ENCODE measurements around the gene CDK5. TPM values are rescaled to one million over a fixed set of nuclear protein-coding genes. Genes with fewer than 3 reads are reported as not detected.

CDK5 gene
- total RNA-seq, 1 experiment from 2014 or later: 21.1 TPM

GRCh38 chr7:151046603-151047573 lies 10.8 kb downstream of the CDK5 start:
- Histone ChIP-seq H3K36me3 (ENCODE audit: insufficient read depth, low read length, poor library complexity, severe bottlenecking) (no peaks in the 10 kb centered on the region), H3K4me1 (ENCODE audit: insufficient read depth, low read length, poor library complexity, severe bottlenecking) (no peaks in the 10 kb centered on the region), H3K9me3 (ENCODE audit: low read depth, low read length, poor library complexity, severe bottlenecking) (no peaks in the 10 kb centered on the region), H3K27ac (ENCODE audit: low read depth, low read length, poor library complexity, severe bottlenecking) (no peak overlapping the region), H3K27me3 (replicated peaks; ENCODE audit: insufficient read depth, low read depth, low read length, poor library complexity) (no peaks in the 10 kb centered on the region), H3K4me3 (ENCODE audit: low read depth, low read length, poor library complexity, severe bottlenecking) (no peak overlapping the region)
- no TSS peak for BruUV-seq (replicated peaks)
- ChIA-PET POLR2A (ENCODE audit: low non-redundant PET) (no interaction called here), CTCF (interaction anchor here (0.6 kb wide), 1 partner anchor 33 kb away, joined by 3 read pairs; no protein-coding TSS in a partner anchor)
- intact Hi-C loops (cut with micrococcal nuclease; ENCODE audit: unreplicated experiment): no loop called here
- DNase-seq (ENCODE audit: low spot score): no peak
- TF ChIP-seq, protein P1, sequence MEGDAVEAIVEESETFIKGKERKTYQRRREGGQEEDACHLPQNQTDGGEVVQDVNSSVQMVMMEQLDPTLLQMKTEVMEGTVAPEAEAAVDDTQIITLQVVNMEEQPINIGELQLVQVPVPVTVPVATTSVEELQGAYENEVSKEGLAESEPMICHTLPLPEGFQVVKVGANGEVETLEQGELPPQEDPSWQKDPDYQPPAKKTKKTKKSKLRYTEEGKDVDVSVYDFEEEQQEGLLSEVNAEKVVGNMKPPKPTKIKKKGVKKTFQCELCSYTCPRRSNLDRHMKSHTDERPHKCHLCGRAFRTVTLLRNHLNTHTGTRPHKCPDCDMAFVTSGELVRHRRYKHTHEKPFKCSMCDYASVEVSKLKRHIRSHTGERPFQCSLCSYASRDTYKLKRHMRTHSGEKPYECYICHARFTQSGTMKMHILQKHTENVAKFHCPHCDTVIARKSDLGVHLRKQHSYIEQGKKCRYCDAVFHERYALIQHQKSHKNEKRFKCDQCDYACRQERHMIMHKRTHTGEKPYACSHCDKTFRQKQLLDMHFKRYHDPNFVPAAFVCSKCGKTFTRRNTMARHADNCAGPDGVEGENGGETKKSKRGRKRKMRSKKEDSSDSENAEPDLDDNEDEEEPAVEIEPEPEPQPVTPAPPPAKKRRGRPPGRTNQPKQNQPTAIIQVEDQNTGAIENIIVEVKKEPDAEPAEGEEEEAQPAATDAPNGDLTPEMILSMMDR (conservative IDR thresholded peaks at IDR 0.05; ENCODE audit: low read depth, low read length): no peak
- no peak for TF ChIP-seq EZH2 (IDR thresholded peaks at IDR 0.05; ENCODE audit: borderline replicate concordance, low read depth, low read length, poor library complexity, severe bottlenecking)

DNA sequence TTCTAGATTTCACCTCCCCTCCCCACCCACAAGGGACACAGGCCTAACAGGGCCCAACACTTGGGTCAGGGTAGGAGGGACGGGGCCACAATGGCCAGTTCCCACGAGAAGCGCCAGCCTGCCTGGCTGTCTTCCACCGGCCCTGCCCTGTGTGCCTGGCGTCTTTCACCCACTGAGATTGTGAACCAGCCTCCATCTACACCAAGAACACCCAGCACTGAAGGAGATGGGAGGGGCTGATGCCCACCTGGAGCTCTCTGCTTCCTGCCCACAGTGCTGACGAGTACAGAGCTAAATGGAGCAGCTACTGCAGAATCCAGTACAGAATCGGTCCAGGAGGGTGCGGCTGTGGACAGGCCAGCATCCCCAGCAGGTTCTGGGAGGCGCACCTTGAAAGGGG lies 11.7 kb downstream of the CDK5 start:
- no peak overlapping the region for H3K27ac ChIP-seq (ENCODE audit: low read depth, low read length, poor library complexity, severe bottlenecking)
- CTCF ChIA-PET: no interaction called here
- no TSS peak for BruUV-seq (replicated peaks)
- H3K4me1 ChIP-seq (ENCODE audit: insufficient read depth, low read length, poor library complexity, severe bottlenecking): no peaks in the 10 kb centered on the region
- H3K4me3 ChIP-seq (ENCODE audit: low read depth, low read length, poor library complexity, severe bottlenecking): no peak overlapping the region
- DNase-seq (ENCODE audit: low spot score): no peak
- TF ChIP-seq, protein P1 (conservative IDR thresholded peaks at IDR 0.05; ENCODE audit: low read depth, low read length): no peak
- no peak for TF ChIP-seq EZH2 (IDR thresholded peaks at IDR 0.05; ENCODE audit: borderline replicate concordance, low read depth, low read length, poor library complexity, severe bottlenecking)
- POLR2A ChIA-PET (ENCODE audit: low non-redundant PET): no interaction called here
- no peaks in the 10 kb centered on the region for H3K9me3 ChIP-seq (ENCODE audit: low read depth, low read length, poor library complexity, severe bottlenecking)
- no peaks in the 10 kb centered on the region for H3K27me3 ChIP-seq (replicated peaks; ENCODE audit: insufficient read depth, low read depth, low read length, poor library complexity)
- intact Hi-C loops (cut with micrococcal nuclease; ENCODE audit: unreplicated experiment): no loop called here
- H3K36me3 ChIP-seq (ENCODE audit: insufficient read depth, low read length, poor library complexity, severe bottlenecking): no peaks in the 10 kb centered on the region

GRCh38 chr7:151045262-151045661 lies 12.4 kb downstream of the CDK5 start:
- intact Hi-C loops (cut with micrococcal nuclease; ENCODE audit: unreplicated experiment): no loop called here
- TF ChIP-seq, protein P1 (conservative IDR thresholded peaks at IDR 0.05; ENCODE audit: low read depth, low read length): no peak
- TF ChIP-seq EZH2 (IDR thresholded peaks at IDR 0.05; ENCODE audit: borderline replicate concordance, low read depth, low read length, poor library complexity, severe bottlenecking): no peak
- H3K4me1 ChIP-seq (ENCODE audit: insufficient read depth, low read length, poor library complexity, severe bottlenecking): no peaks in the 10 kb centered on the region
- BruUV-seq (replicated peaks): no TSS peak
- H3K27ac ChIP-seq (ENCODE audit: low read depth, low read length, poor library complexity, severe bottlenecking): no peak overlapping the region
- H3K27me3 ChIP-seq (replicated peaks; ENCODE audit: insufficient read depth, low read depth, low read length, poor library complexity): no peaks in the 10 kb centered on the region
- no peaks in the 10 kb centered on the region for H3K36me3 ChIP-seq (ENCODE audit: insufficient read depth, low read length, poor library complexity, severe bottlenecking)
- no peak overlapping the region for H3K4me3 ChIP-seq (ENCODE audit: low read depth, low read length, poor library complexity, severe bottlenecking)
- no peaks in the 10 kb centered on the region for H3K9me3 ChIP-seq (ENCODE audit: low read depth, low read length, poor library complexity, severe bottlenecking)
- DNase-seq (ENCODE audit: low spot score): no peak
- POLR2A ChIA-PET (ENCODE audit: low non-redundant PET): no interaction called here
- CTCF ChIA-PET: no interaction called here
